Heart left ventricle (tissue), 16 donors: ENCODE results near the gene AP2A1. TPM values are rescaled to one million over a fixed set of nuclear protein-coding genes. Genes with fewer than 3 reads are reported as not detected.

Experiments used
- ATAC-seq, 4 donors: fragments of 200-7000 bp; cut with Tn5 transposase; one replicate each; pipeline ENCODE4 v1.9.1; 2020 to 2022; ENCODE audit warnings: moderate library complexity in 4 of 4, mild to moderate bottlenecking in 3 of 4, moderate number of reproducible peaks in 1 of 4
- DNase-seq, 5 donors: peaks; one replicate each; pipeline ENCODE4 v3.0.0-alpha.2; 2020
- H3K27ac ChIP-seq, 12 donors: fragments of 200-600 bp; sonication (generic) in 4 of 12; one replicate each; pipeline versions ENCODE4 v1.5.0 to v1.8.0; 2016 to 2022; ENCODE audit warnings: mild to moderate bottlenecking in 2 of 12
- H3K27me3 ChIP-seq, 9 donors: fragments of 200-600 bp; sonication (generic) in 2 of 9; one replicate each; pipeline versions ENCODE4 v1.5.1 to v1.8.0; 2016 to 2022; ENCODE audit warnings: mild to moderate bottlenecking in 3 of 9
- H3K36me3 ChIP-seq, 9 donors: fragments of 200-600 bp; sonication (generic) in 2 of 9; one replicate each; pipeline versions ENCODE4 v1.5.0 to v1.8.0; 2018 to 2022; ENCODE audit warnings: mild to moderate bottlenecking in 2 of 9
- H3K4me1 ChIP-seq, 12 donors: fragments of 200-600 bp; sonication (generic) in 4 of 12; one replicate each; pipeline versions ENCODE4 v1.5.0 to v1.8.0; 2016 to 2022; ENCODE audit warnings: mild to moderate bottlenecking in 3 of 12
- H3K4me3 ChIP-seq, 12 donors: fragments of 200-600 bp; sonication (generic) in 4 of 12; one replicate each; pipeline versions ENCODE4 v1.5.0 to v1.8.0; 2017 to 2022; ENCODE audit warnings: mild to moderate bottlenecking in 9 of 12, moderate library complexity in 4 of 12
- H3K9me3 ChIP-seq, 12 donors: fragments of 200-600 bp; sonication (generic) in 4 of 12; one replicate each; pipeline versions ENCODE4 v1.5.0 to v1.8.0; 2016 to 2022; ENCODE audit warnings: mild to moderate bottlenecking in 1 of 12
- CTCF ChIP-seq, 12 donors: fragments of 200-600 bp; sonication (generic) in 4 of 12; IDR thresholded peaks; one replicate each; pipeline versions ENCODE4 v1.5.0 to v1.8.0; 2018 to 2022; ENCODE audit warnings: antibody characterized with exemption in 12 of 12, mild to moderate bottlenecking in 5 of 12
- POLR2A ChIP-seq, 2 donors: fragments of 450-650 bp; IDR thresholded peaks; one replicate each; pipeline ENCODE4 v1.6.1; 2017; ENCODE audit warnings: antibody characterized with exemption in 2 of 2, mild to moderate bottlenecking in 2 of 2, moderate library complexity in 2 of 2
- WGBS, 4 donors: extraction: QIAGEN DNeasy Blood & Tissue Kit in 2 of 4; methylation state at CpG; one replicate each; pipeline versions ENCODE4 v1.1.5 to v1.1.7; 2013 to 2018; 5-methylcytosine and 5-hydroxymethylcytosine counted together
- intact Hi-C, 10 donors: fragments of 100-400 bp; cut with DNase I; formaldehyde crosslinking; loops; one replicate each; pipeline versions ENCODE4 v1.11.1 to v1.14.2; 2022
- polyA plus RNA-seq, 2 donors: library from polyadenylated mRNA; stranded (reverse); fragments of 200-250 nt; gene quantifications; one replicate each; pipeline ENCODE4 v1.2.3, GENCODE V29; 2013
- total RNA-seq, 9 donors: library from RNA; depleted of rRNA in 2 of 9; stranded (reverse); fragments of >200 nt in 2 of 9; fragmentation: NEBNext Ultra II Directional in 3 of 9; extraction: Animal tissue kit (Norgen Biotek cat#: 25700) in 3 of 9; gene quantifications; one replicate each; pipeline versions ENCODE4 v1.1.0 to v1.2.4, GENCODE V29; 2016 to 2023
- donor health status: ischemic (EF 13 %, LVEDD 7.1; RV severe dilation, severe dysfunction).
- donor health status: healthy with polysubstance abuse.
- donor health status: DM: no; HTN: yes; CAD: no.
- donor health status: DM: no; HTN: no; CAD: no.
- donor health status: ischemic (EF 25% LVEDD 6.9; RV normal size, moderate dysfunction).
- donor health status: ischemic (EF 25% LVEDD 5.7; RV mildly dilated, moderate dysfunction).
- donor health status: healthy.
- donor health status: DM: yes; HTN: yes; CAD: no.
- donor health status: ischemic (EF 35%, LVEDD 5.7; RV mildly dilated, moderate dysfunction).
- donor health status: nonischemic (EF 11% LVEDD 7.7; RV severe dilation, severe dysfunction).
- donor health status: DM: yes; HTN: yes; CAD: no.
- donor health status: PGD.
- donor health status: ischemic (EF 29% LVEDD 5.4; RV normal size, mild dysfunction).
- donor health status: nonischemic (EF 23%, LVEDD 6.1; RV moderate dilation, normal function).

AP2A1 gene
- total and polyA plus RNA-seq, 11 donors, result 33.4 to 152 (median 70.5) TPM

DNA sequence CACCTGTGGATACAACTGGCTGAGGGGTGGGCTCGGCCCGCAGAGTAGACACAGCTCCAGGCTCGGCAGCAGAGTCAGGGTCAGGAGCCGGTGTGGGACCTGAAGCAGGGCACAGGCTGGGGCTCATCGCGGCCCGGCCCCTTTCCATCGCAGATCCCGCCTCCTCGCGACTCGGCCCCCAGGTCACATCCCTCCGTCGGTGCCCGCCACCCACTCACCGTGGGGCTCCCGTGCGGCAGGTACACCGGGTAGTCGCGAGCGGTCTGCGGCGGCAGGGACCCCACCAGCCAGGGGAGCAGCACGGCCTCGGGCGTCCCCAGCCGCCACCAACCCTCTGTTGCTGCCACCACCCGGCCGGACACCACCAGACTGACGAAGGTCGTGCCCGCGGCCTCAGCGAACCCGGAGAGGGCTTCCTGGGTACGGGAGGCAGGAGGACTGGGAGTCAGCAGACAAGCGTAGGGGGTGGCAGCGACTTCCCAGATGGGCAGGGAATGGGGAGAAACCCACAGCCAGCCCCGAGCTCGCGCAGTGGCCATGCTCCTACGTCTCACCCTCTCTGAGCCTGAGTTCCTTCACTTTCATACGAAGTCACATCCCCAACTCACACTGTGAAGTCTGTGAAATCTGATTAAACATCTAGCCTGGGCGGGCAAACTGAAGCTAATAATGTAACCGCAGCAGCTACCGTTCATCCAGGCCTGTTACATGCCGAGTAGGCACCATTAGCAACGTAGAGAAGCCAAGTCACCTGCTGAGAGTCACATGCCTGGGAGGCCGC, 42.5 kb downstream of the AP2A1 start:
- Histone ChIP-seq H3K4me3 (peak overlapping the region; percentile 60 to 99 (median 74)), H3K4me1 (peaks cover 0 to 43% (median 19%) of the 10 kb centered on the region in 12 donors), H3K9me3 (no peaks in the 10 kb centered on the region), H3K27me3 (no peaks in the 10 kb centered on the region), H3K27ac (peak overlapping the region; percentile 72 to 90 (median 88)), H3K36me3 (peaks cover 0 to 34% (median 25%) of the 10 kb centered on the region in 9 donors)
- ATAC-seq (peak; percentile 2 to 51 (median 48)), DNase-seq (peak; percentile 68 to 85 (median 77))
- intact Hi-C loops, result loop anchor here in 6 of 10 donors (2.0 to 5.0 kb wide), 5 partner anchors 37 to 132 kb away; partner anchors contain the start of genes AP2A1 (in 4 of the 6) and PRMT1 (in 1 of the 6)
- WGBS, 4 donors, result 6 to 10% (median 7%) methylated on average over 32 to 50 of the region's 50 CpGs
- no peak for TF ChIP-seq POLR2A (IDR thresholded peaks at IDR 0.05)
- peak in 6 of 12 donors; percentile 11 to 54 (median 34) for TF ChIP-seq CTCF (IDR thresholded peaks at IDR 0.05)

DNA sequence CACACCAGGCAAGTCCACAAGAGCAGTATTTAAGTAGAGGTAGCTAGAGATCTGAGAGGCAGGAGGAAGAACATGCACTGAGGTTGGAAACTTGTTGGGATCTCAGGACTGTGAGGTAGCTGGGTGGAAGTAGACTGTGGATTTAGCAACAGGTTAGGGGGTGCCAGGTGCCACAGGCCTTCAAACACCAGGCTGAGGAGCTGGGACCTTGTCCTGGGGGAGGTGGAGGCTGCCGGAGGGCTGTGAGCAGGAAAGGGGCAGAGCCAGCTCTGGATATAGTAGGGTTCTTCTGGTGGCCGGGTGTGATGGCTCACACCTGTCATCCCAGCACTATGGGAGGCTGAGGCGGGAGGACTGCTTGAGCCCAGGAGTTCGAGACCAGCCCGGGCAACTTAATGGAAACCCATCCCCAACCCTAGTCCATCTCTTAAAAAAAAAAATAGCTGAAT, 43.2 kb downstream of the AP2A1 start:
- TF ChIP-seq POLR2A (IDR thresholded peaks at IDR 0.05) (no peak), CTCF (IDR thresholded peaks at IDR 0.05) (no peak)
- 83 to 94% (median 89%) methylated on average over 5 of the region's 5 CpGs for WGBS, 4 donors
- ATAC-seq, result no peak

GRCh38 chr19:49811328-49811727, 44.5 kb downstream of the AP2A1 start:
- Histone ChIP-seq H3K4me1 (peaks cover 0 to 43% (median 19%) of the 10 kb centered on the region in 12 donors), H3K4me3 (no peak overlapping the region), H3K9me3 (no peaks in the 10 kb centered on the region), H3K36me3 (peaks cover 0 to 15% (median 5%) of the 10 kb centered on the region in 9 donors), H3K27me3 (no peaks in the 10 kb centered on the region), H3K27ac (no peak overlapping the region)
- DNase-seq (no peak), ATAC-seq (no peak)
- TF ChIP-seq CTCF (IDR thresholded peaks at IDR 0.05) (no peak), POLR2A (IDR thresholded peaks at IDR 0.05) (no peak)
- intact Hi-C loops, result loop anchor here in 2 of 10 donors (5.0 kb wide), 3 partner anchors 41 to 134 kb away; partner anchors contain the start of genes AP2A1 (in 1 of the 2), PRMT1 (in 1 of the 2) and PTOV1 (in 1 of the 2)
- WGBS, 4 donors, result 93 to 94% (median 93%) methylated on average over 6 of the region's 6 CpGs

More for the DNA sequence above, 43.2 kb downstream of the AP2A1 start:
- intact Hi-C loops, result loop anchor here in 7 of 10 donors (2.0 to 5.0 kb wide), 6 partner anchors 38 to 133 kb away; partner anchors contain the start of genes AP2A1 (in 5 of the 7), PRMT1 (in 2 of the 7) and PTOV1 (in 1 of the 7)
- no peak for DNase-seq
- H3K36me3 ChIP-seq, result peaks cover 0 to 27% (median 19%) of the 10 kb centered on the region in 9 donors
- no peaks in the 10 kb centered on the region for H3K9me3 ChIP-seq
- no peaks in the 10 kb centered on the region for H3K27me3 ChIP-seq
- H3K27ac ChIP-seq, result peak overlapping the region; percentile 72 to 90 (median 88)
- H3K4me3 ChIP-seq, result peak overlapping the region; percentile 60 to 99 (median 74)
- peaks cover 0 to 43% (median 19%) of the 10 kb centered on the region in 12 donors for H3K4me1 ChIP-seq
